GM12875 (cell line): ENCODE measurements around the gene GBE1.
"Not testable (repeated sequence)": the region's sequence is repeated elsewhere in the genome, so short reads cannot be mapped to it uniquely, and the experiment has no call there.

Experiments used
- H3K4me3 ChIP-seq: one replicate; pipeline ENCODE4 v1.5.1; 2011; ENCODE audit warnings: low read depth, low read length, control low read depth
- CTCF ChIP-seq: IDR thresholded peaks from 2 replicates; pipeline ENCODE4 v1.5.1; 2011; ENCODE audit warnings: low read depth, mild to moderate bottlenecking, control low read depth, inconsistent platforms, low read length, moderate library complexity, borderline replicate concordance; ENCODE audit not compliant: insufficient read depth

The GBE1 gene

GRCh38 chr3:81753416-81754027, 7.9 kb downstream of the GBE1 start:
- TF ChIP-seq CTCF, result no peak
- H3K4me3 ChIP-seq, result no peak overlapping the region

- no peak overlapping the region for H3K4me3 ChIP-seq
- no peak for TF ChIP-seq CTCF
These were observed 8.8 kb downstream of the GBE1 start for GRCh38 chr3:81752604-81753003.

- no peak overlapping the region for H3K4me3 ChIP-seq
- TF ChIP-seq CTCF, result no peak
These were observed 12.2 kb downstream of the GBE1 start for GRCh38 chr3:81749265-81749664.

GRCh38 chr3:81747280-81747679, 14.2 kb downstream of the GBE1 start:
- not testable (repeated sequence) for H3K4me3 ChIP-seq

GRCh38 chr3:81744366-81744765, 17.1 kb downstream of the GBE1 start:
- no peak for TF ChIP-seq CTCF
- no peak overlapping the region for H3K4me3 ChIP-seq

GRCh38 chr3:81743096-81744025, 18.1 kb downstream of the GBE1 start:
- no peak for TF ChIP-seq CTCF
- H3K4me3 ChIP-seq, result no peak overlapping the region

- no peak overlapping the region for H3K4me3 ChIP-seq
- TF ChIP-seq CTCF, result no peak
These were observed 18.9 kb downstream of the GBE1 start for GRCh38 chr3:81742581-81742980.
